Gastroesophageal sphincter (tissue), 3 donors: ENCODE measurements around the gene RAB21.

Experiments
- CTCF ChIP-seq, 4 experiments: fragments of 200-600 bp in 2 of 4; fragments of 450-650 bp in 2 of 4; sonication (generic) in 1 of 4; IDR thresholded peaks; one replicate each; pipeline ENCODE4 v1.5.1; 2017 to 2019; ENCODE audit warnings: antibody characterized with exemption in 4 of 4, mild to moderate bottlenecking in 2 of 4, moderate library complexity in 2 of 4
- POLR2A ChIP-seq, 2 donors: fragments of 450-650 bp; IDR thresholded peaks; one replicate each; pipeline ENCODE4 v1.6.1; 2017; ENCODE audit warnings: antibody characterized with exemption in 2 of 2, mild to moderate bottlenecking in 2 of 2, moderate library complexity in 1 of 2

- TF ChIP-seq CTCF (IDR thresholded peaks at IDR 0.05) (no peak), POLR2A (IDR thresholded peaks at IDR 0.05) (no peak)
These were observed 11.7 kb upstream of the RAB21 start for GRCh38 chr12:71742998-71743397.
